ENCODE measurements around the gene CST9.

The CST9 gene

GRCh38 chr20:23643659-23644058 lies 37.9 kb upstream of the CST9 start:
- DNase-seq (ENCODE audit: low read depth): no peak
- no peak overlapping the region for H3K4me3 ChIP-seq (ENCODE audit: low read depth, low read length)
- TF ChIP-seq CTCF (IDR thresholded peaks at IDR 0.05; ENCODE audit: control insufficient read depth, extremely low read depth, insufficient read depth): no peak

GRCh38 chr20:23641936-23642751 lies 36.4 kb upstream of the CST9 start:
- TF ChIP-seq CTCF (IDR thresholded peaks at IDR 0.05; ENCODE audit: control insufficient read depth, extremely low read depth, insufficient read depth): no peak
- no peak overlapping the region for H3K4me3 ChIP-seq (ENCODE audit: low read depth, low read length)
- DNase-seq (ENCODE audit: low read depth): no peak

- TF ChIP-seq CTCF (IDR thresholded peaks at IDR 0.05; ENCODE audit: control insufficient read depth, extremely low read depth, insufficient read depth): no peak
- no peak overlapping the region for H3K4me3 ChIP-seq (ENCODE audit: low read depth, low read length)
- DNase-seq (ENCODE audit: low read depth): no peak
Observed at GRCh38 chr20:23640671-23641667, 35.3 kb upstream of the CST9 start.

- no peak for TF ChIP-seq CTCF (IDR thresholded peaks at IDR 0.05; ENCODE audit: control insufficient read depth, extremely low read depth, insufficient read depth)
- H3K4me3 ChIP-seq (ENCODE audit: low read depth, low read length): no peak overlapping the region
- no peak for DNase-seq (ENCODE audit: low read depth)
Observed at GRCh38 chr20:23640018-23640601, 34.4 kb upstream of the CST9 start.

GRCh38 chr20:23639490-23639958 lies 33.8 kb upstream of the CST9 start:
- no peak overlapping the region for H3K4me3 ChIP-seq (ENCODE audit: low read depth, low read length)
- TF ChIP-seq CTCF (IDR thresholded peaks at IDR 0.05; ENCODE audit: control insufficient read depth, extremely low read depth, insufficient read depth): no peak

GRCh38 chr20:23638309-23638708 lies 32.6 kb upstream of the CST9 start:
- TF ChIP-seq CTCF (IDR thresholded peaks at IDR 0.05; ENCODE audit: control insufficient read depth, extremely low read depth, insufficient read depth): no peak
- no peak for DNase-seq (ENCODE audit: low read depth)
- no peak overlapping the region for H3K4me3 ChIP-seq (ENCODE audit: low read depth, low read length)

More at GRCh38 chr20:23639490-23639958, 33.8 kb upstream of the CST9 start:
- no peak for DNase-seq (ENCODE audit: low read depth)
